Heart left ventricle (tissue), 13 donors: ENCODE results near the gene UHRF1.

Experiments
- CTCF ChIP-seq, 12 donors: fragments of 200-600 bp; sonication (generic) in 4 of 12; IDR thresholded peaks; one replicate each; pipeline versions ENCODE4 v1.5.0 to v1.8.0; 2018 to 2022; ENCODE audit warnings: antibody characterized with exemption in 12 of 12, mild to moderate bottlenecking in 5 of 12
- POLR2A ChIP-seq, 2 donors: fragments of 450-650 bp; IDR thresholded peaks; one replicate each; pipeline ENCODE4 v1.6.1; 2017; ENCODE audit warnings: antibody characterized with exemption in 2 of 2, mild to moderate bottlenecking in 2 of 2, moderate library complexity in 2 of 2
- donor health status: ischemic (EF 13 %, LVEDD 7.1; RV severe dilation, severe dysfunction).
- donor health status: DM: no; HTN: yes; CAD: no.
- donor health status: DM: no; HTN: no; CAD: no.
- donor health status: ischemic (EF 25% LVEDD 6.9; RV normal size, moderate dysfunction).
- donor health status: ischemic (EF 25% LVEDD 5.7; RV mildly dilated, moderate dysfunction).
- donor health status: ischemic (EF 35%, LVEDD 5.7; RV mildly dilated, moderate dysfunction).
- donor health status: nonischemic (EF 11% LVEDD 7.7; RV severe dilation, severe dysfunction).
- donor health status: DM: yes; HTN: yes; CAD: no.
- donor health status: PGD.
- donor health status: ischemic (EF 29% LVEDD 5.4; RV normal size, mild dysfunction).
- donor health status: nonischemic (EF 23%, LVEDD 6.1; RV moderate dilation, normal function).

GRCh38 chr19:4980838-4981680 is 71.8 kb downstream of the UHRF1 start:
- TF ChIP-seq CTCF (IDR thresholded peaks at IDR 0.05) = no peak
- no peak for TF ChIP-seq POLR2A (IDR thresholded peaks at IDR 0.05)
